ENCODE results near the gene ZNF70. TPM values are rescaled to one million over a fixed set of nuclear protein-coding genes. Genes with fewer than 3 reads are reported as not detected.

Gene ZNF70
- polyA plus RNA-seq, 1 of the 3 experiments (the other 2 are of a cell fraction), result 0.77 TPM

GRCh38 chr22:23697031-23697970 is 53.6 kb downstream of the ZNF70 start:
- Histone ChIP-seq H3F3A (replicated peaks; ENCODE audit: insufficient read depth) (no peaks in the 10 kb centered on the region), H3K9ac (no peak overlapping the region), H3K4me3 (ENCODE audit: low read depth in 2 of 2, low read length in 1 of 2) (no peak overlapping the region), H3K9me3 (no peaks in the 10 kb centered on the region), H3K79me2 (ENCODE audit: insufficient read depth) (peaks cover 11% of the 10 kb centered on the region; the same call in 1 of the 2 replicates), H3K9me2 (no peaks in the 10 kb centered on the region), H3K27me3 (ENCODE audit: insufficient read depth) (no peaks in the 10 kb centered on the region), H4K20me1 (ENCODE audit: insufficient read depth) (no peaks in the 10 kb centered on the region), H3K4me1 (ENCODE audit: control insufficient read depth in 1 of 2, insufficient read depth in 2 of 2, low read depth in 1 of 2, low read length in 1 of 2) (no peaks in the 10 kb centered on the region), H3K27ac (ENCODE audit: low read depth in 2 of 2, low read length in 1 of 2) (no peak overlapping the region), H3K4me2 (no peak overlapping the region), H3K36me3 (replicated peaks in 1 of 2; ENCODE audit: control insufficient read depth in 1 of 2, insufficient read depth in 2 of 2, low read length in 1 of 2) (peaks cover 22 to 52% of the 10 kb centered on the region in 2 experiments), H2AFZ (ENCODE audit: low read depth) (no peak overlapping the region)
- POLR2A ChIA-PET, result interaction anchor here (0.6 to 1.0 kb wide), 3 partner anchors 10 to 16 kb away, joined by 3 to 4 read pairs (median 3); no protein-coding TSS in a partner anchor
- DNase-seq, result no peak
- TF ChIP-seq MEF2A (IDR thresholded peaks at IDR 0.05; ENCODE audit: borderline replicate concordance, low read depth) (no peak), GABPA (IDR thresholded peaks at IDR 0.05; ENCODE audit: low read depth) (no peak), MXI1 (IDR thresholded peaks at IDR 0.05; ENCODE audit: low read depth, low read length) (no peak), SIN3A (IDR thresholded peaks at IDR 0.05; ENCODE audit: borderline replicate concordance, low read depth, low read length) (no peak), RAD21 (IDR thresholded peaks at IDR 0.05; ENCODE audit: low read length) (no peak), EZH2phosphoT487 (IDR thresholded peaks at IDR 0.05; ENCODE audit: borderline replicate concordance, low read depth) (no peak), JUND (IDR thresholded peaks at IDR 0.05) (no peak), ELF1 (IDR thresholded peaks at IDR 0.05) (no peak), TEAD4 (IDR thresholded peaks at IDR 0.05; ENCODE audit: borderline replicate concordance, insufficient read depth) (no peak), FOXJ3 (CRISPR knock-in tag; IDR thresholded peaks at IDR 0.05) (no peak), PBX3 (IDR thresholded peaks at IDR 0.05) (no peak)
- 95% methylated on average over 6 of the region's 11 CpGs for WGBS (ENCODE audit: low lambda C conversion rate)
- CTCF ChIA-PET, result interaction anchor here (0.6 to 1.6 kb wide), 3 partner anchors 11 to 152 kb away, joined by 3 to 4 read pairs (median 4); no protein-coding TSS in a partner anchor

- H3K79me2 ChIP-seq (ENCODE audit: insufficient read depth), result peaks cover 2% of the 10 kb centered on the region; the same call in 1 of the 2 replicates
- no peak overlapping the region for H3K9ac ChIP-seq
- H3K36me3 ChIP-seq (replicated peaks in 1 of 2; ENCODE audit: control insufficient read depth in 1 of 2, insufficient read depth in 2 of 2, low read length in 1 of 2), result peaks cover 20 to 46% of the 10 kb centered on the region in 2 experiments
- no peak overlapping the region for H3K4me2 ChIP-seq
- no peaks in the 10 kb centered on the region for H3F3A ChIP-seq (replicated peaks; ENCODE audit: insufficient read depth)
- H2AFZ ChIP-seq (ENCODE audit: low read depth), result no peak overlapping the region
- 96% methylated on average over 8 of the region's 13 CpGs for WGBS (ENCODE audit: low lambda C conversion rate)
- TF ChIP-seq TEAD4 (IDR thresholded peaks at IDR 0.05; ENCODE audit: borderline replicate concordance, insufficient read depth) (no peak), RCOR1 (IDR thresholded peaks at IDR 0.05; ENCODE audit: low read length) (no peak), GATA2 (CRISPR knock-in tag; IDR thresholded peaks at IDR 0.05) (no peak), MXI1 (IDR thresholded peaks at IDR 0.05; ENCODE audit: low read depth, low read length) (no peak), MAX (IDR thresholded peaks at IDR 0.05; ENCODE audit: low read depth) (no peak), PBX3 (IDR thresholded peaks at IDR 0.05) (no peak), POLR2AphosphoS5 (IDR thresholded peaks at IDR 0.05; ENCODE audit: low read depth, low read length) (no peak), FOXJ3 (CRISPR knock-in tag; IDR thresholded peaks at IDR 0.05) (no peak), USF1 (IDR thresholded peaks at IDR 0.05; ENCODE audit: borderline replicate concordance, low read depth) (no peak)
- ChIA-PET POLR2A (interaction anchor here (1.0 kb wide), 1 partner anchor 13 kb away, joined by 3 read pairs; no protein-coding TSS in a partner anchor), CTCF (interaction anchor here (1.0 to 1.6 kb wide), 2 partner anchors 10 to 153 kb away, joined by 4 read pairs; no protein-coding TSS in a partner anchor)
- H3K9me2 ChIP-seq, result no peaks in the 10 kb centered on the region
- H3K27ac ChIP-seq (ENCODE audit: low read depth in 2 of 2, low read length in 1 of 2), result no peak overlapping the region
- H3K9me3 ChIP-seq, result no peaks in the 10 kb centered on the region
- no peak for DNase-seq
- H3K27me3 ChIP-seq (ENCODE audit: insufficient read depth), result no peaks in the 10 kb centered on the region
- H4K20me1 ChIP-seq (ENCODE audit: insufficient read depth), result no peaks in the 10 kb centered on the region
- H3K4me1 ChIP-seq (ENCODE audit: control insufficient read depth in 1 of 2, insufficient read depth in 2 of 2, low read depth in 1 of 2, low read length in 1 of 2), result no peaks in the 10 kb centered on the region
- no peak overlapping the region for H3K4me3 ChIP-seq (ENCODE audit: low read depth in 2 of 2, low read length in 1 of 2)
Observed at GRCh38 chr22:23696326-23696851, 54.5 kb downstream of the ZNF70 start.
